ENCODE results near the gene JPT1.
"Not testable (repeated sequence)": the region's sequence is repeated elsewhere in the genome, so short reads cannot be mapped to it uniquely, and the experiment has no call there.

JPT1 gene

DNA sequence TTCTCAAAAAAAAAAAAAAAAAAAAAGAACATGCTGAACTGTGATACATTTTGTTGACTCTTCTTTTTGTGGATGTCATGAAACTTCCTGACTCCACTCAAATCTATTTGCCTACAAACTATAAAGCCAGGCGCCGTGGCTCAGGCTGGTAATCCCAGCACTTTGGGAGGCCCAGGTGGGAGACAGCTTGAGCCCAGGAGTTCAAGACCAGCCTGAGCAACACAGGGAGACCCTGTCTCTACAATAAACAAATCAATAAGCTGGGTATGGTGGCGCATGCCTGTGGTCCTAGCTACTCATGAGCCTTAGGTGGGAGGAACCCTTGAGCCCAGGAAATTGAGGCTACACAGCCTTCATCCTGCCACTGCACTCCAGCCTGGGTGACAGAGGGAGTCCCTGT lies 21.3 kb downstream of the JPT1 start:
- H3K27ac Mint-ChIP-seq: no peak overlapping the region
- no peak for DNase-seq
- TF ChIP-seq CTCF (IDR thresholded peaks at IDR 0.05): no peak
- H3K4me1 Mint-ChIP-seq: peaks cover 23% of the 10 kb centered on the region
- peaks cover 32% of the 10 kb centered on the region for H3K36me3 Mint-ChIP-seq (ENCODE audit: low read depth)
- H3K27me3 Mint-ChIP-seq (ENCODE audit: low read depth, poor library complexity): no peaks in the 10 kb centered on the region
- no peaks in the 10 kb centered on the region for H3K9me3 Mint-ChIP-seq
- H3K4me3 Mint-ChIP-seq: no peak overlapping the region

GRCh38 chr17:75132018-75133000 lies 22.0 kb downstream of the JPT1 start:
- not testable (repeated sequence) for DNase-seq; H3K9me3 Mint-ChIP-seq; H3K27me3 Mint-ChIP-seq (ENCODE audit: low read depth, poor library complexity)
- H3K27ac Mint-ChIP-seq: peak overlapping the region; percentile 45
- peaks cover 32% of the 10 kb centered on the region for H3K36me3 Mint-ChIP-seq (ENCODE audit: low read depth)
- peaks cover 24% of the 10 kb centered on the region for H3K4me1 Mint-ChIP-seq
- peak overlapping the region; percentile 85 for H3K4me3 Mint-ChIP-seq

DNA sequence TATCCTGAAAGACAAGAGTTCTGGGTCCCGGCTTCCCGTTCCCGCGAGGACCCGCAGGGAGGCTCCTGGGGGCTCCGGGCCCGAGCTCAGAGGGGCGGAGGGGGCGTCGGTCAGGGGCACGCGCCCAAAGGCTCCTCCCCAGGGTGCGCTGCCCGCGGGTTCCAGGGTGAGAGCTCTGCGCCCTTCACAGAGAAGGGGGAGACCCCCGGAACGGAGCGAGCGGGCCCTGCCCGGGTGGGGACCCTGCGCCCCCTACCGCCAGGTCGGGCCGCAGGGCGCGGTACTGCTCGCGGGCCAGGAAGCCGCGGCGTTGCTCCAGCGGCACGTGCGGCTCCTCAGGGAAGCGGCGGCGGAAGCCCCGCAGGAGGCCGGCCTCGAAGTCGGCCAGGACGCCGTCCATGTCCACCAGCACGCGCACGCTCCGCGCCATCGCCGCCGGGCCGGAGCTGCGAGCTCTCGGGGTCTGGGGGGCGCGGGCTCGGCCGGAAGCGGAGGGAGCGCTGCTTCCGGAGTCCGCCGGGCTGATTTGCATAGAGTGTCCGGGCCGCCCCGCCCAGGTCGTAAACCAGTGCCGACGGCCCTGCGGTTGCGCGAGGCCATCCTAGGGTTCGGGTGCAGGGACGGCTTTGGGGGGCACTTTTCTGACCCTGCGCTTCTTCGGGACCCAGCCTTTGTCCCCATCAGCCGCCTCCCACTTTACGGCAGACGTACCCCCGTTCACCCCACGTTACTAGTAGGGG lies 22.9 kb downstream of the JPT1 start, which contains the start of gene NT5C:
NT5C (minus strand) TSS at position 465 of the 740 bp plus-strand sequence; CDS start at position 430, 35 bp downstream.
- Mint-ChIP-seq H3K4me1 (peaks cover 24% of the 10 kb centered on the region), H3K4me3 (peak within 1 kb of the TSS; percentile 92), H3K27ac (peak within 1 kb of the TSS; percentile 53), H3K9me3 (no peaks in the 10 kb centered on the region), H3K36me3 (ENCODE audit: low read depth) (peaks cover 25% of the 10 kb centered on the region), H3K27me3 (ENCODE audit: low read depth, poor library complexity) (no peaks in the 10 kb centered on the region)
- peak; percentile 54 for TF ChIP-seq CTCF (IDR thresholded peaks at IDR 0.05)
- DNase-seq: peak; percentile 92

DNA sequence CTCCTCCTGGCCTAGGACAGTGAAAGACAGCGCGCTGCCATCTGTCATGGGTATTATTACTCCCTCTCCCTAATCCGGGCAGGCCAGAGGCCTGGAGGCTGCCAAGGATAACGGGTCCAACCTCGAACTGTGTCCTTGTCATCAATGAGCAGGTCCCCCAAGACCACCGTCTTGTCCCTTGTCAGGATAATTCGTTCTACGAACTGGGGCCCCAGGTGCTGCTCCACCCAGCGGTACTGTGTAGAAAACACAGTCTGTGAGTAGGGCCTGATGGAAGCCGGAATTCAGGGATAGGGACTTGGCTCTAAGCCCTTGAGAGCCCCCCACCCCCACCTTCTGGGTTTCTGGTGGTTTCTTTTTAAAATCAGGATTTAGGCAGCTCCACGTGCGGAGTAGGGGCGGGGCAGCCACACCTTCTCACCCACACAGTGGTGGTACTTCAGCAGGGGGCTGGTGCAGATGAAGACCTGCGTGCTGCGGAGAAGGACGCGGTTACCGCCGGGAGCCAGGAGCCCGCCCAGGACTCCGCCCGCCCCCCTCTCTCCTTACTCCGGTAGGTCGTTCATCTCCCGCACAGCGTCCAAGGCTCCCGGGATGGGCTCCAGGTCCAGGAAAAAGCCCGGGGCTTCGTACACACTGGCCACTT lies 23.6 kb downstream of the JPT1 start:
- peak; percentile 67 for DNase-seq
- TF ChIP-seq CTCF (IDR thresholded peaks at IDR 0.05): peak; percentile 50
- Mint-ChIP-seq H3K27me3 (ENCODE audit: low read depth, poor library complexity) (no peaks in the 10 kb centered on the region), H3K36me3 (ENCODE audit: low read depth) (peaks cover 18% of the 10 kb centered on the region), H3K9me3 (no peaks in the 10 kb centered on the region), H3K4me1 (peaks cover 30% of the 10 kb centered on the region), H3K4me3 (peak overlapping the region; percentile 92), H3K27ac (peak overlapping the region; percentile 53)

GRCh38 chr17:75130059-75130631 lies 24.2 kb downstream of the JPT1 start:
- peak overlapping the region; percentile 53 for H3K27ac Mint-ChIP-seq
- DNase-seq: no peak

More at GRCh38 chr17:75130059-75130631, 24.2 kb downstream of the JPT1 start:
- H3K4me1 Mint-ChIP-seq: peaks cover 33% of the 10 kb centered on the region
- TF ChIP-seq CTCF (IDR thresholded peaks at IDR 0.05): no peak
- H3K36me3 Mint-ChIP-seq (ENCODE audit: low read depth): peaks cover 14% of the 10 kb centered on the region
- H3K4me3 Mint-ChIP-seq: peak overlapping the region; percentile 92
- no peaks in the 10 kb centered on the region for H3K9me3 Mint-ChIP-seq
- H3K27me3 Mint-ChIP-seq (ENCODE audit: low read depth, poor library complexity): no peaks in the 10 kb centered on the region
